GM06990 (cell line): Measurements from ENCODE around the gene LRRC53.

Source experiments
- DNase-seq: peaks from one replicate; pipeline ENCODE4 v3.0.0-alpha.2; 2011; ENCODE audit not compliant: insufficient read length; ENCODE audit errors: extremely low read depth
- H3K27me3 ChIP-seq: replicated peaks from 2 replicates; pipeline ENCODE4 v1.6.0; 2011; ENCODE audit warnings: low read length; ENCODE audit not compliant: control insufficient read depth, insufficient read depth
- H3K36me3 ChIP-seq: 2 replicates; pipeline ENCODE4 v1.5.1; 2011; ENCODE audit warnings: low read length; ENCODE audit not compliant: control insufficient read depth, insufficient read depth
- H3K4me3 ChIP-seq: replicated peaks from 2 replicates; pipeline ENCODE4 v1.5.1; 2011; ENCODE audit warnings: low read depth, mild to moderate bottlenecking, control low read depth, low read length
- TF ChIP-seq, protein P1 (sequence below): IDR thresholded peaks from 2 replicates; pipeline ENCODE4 v1.5.1; 2011; ENCODE audit warnings: low read length, control low read depth, mild to moderate bottlenecking, inconsistent platforms; ENCODE audit not compliant: insufficient read depth, poor library complexity, severe bottlenecking

LRRC53 gene, protein sequence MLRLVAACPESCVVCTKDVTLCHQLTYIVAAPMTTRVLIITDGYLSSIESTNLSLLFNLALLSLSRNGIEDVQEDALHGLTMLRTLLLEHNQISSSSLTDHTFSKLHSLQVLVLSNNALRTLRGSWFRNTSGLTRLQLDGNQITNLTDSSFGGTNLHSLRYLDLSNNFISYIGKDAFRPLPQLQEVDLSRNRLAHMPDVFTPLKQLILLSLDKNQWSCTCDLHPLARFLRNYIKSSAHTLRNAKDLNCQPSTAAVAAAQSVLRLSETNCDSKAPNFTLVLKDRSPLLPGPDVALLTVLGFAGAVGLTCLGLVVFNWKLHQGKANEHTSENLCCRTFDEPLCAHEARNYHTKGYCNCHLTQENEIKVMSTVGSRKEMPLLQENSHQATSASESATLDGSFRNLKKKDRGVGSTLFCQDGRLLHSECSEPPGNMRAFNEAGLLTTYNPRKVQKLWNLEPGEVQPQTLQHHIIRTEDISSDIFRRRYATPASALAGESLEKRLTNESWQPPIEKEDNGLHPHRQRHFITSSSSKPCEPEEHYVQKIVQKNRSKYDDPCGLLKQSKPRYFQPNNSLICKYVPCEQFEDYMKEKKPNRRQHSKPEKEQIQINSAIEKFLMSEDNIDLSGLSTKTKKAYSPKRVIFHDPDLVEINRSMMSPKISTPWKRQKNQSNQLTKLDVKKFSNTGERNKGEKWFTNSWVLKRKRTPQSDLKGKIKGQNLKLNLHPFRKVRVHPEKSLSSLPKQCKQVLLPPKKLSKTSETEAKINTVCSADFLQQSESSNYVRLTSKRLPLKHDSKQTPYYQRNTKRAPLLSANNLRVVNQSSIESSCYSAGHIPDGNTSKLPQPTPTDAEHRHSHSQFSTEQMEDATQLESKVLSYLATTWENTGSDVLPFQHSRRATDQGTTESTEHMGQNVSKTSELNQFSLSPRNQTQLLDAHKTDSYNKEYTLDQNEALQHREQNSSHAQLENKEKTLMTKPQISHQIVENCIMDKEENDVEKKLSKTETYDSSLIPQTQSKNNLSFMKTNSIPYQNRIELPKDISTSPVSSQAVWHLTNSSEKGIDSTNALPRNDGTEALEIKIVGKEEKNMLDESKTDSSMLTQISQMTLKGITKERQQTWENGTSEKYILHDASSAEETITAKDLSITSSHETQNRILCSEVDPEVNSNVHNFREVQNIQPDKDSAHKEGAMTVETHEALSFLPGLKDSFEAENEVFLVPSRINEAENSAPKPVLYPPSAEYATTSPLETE

DNA sequence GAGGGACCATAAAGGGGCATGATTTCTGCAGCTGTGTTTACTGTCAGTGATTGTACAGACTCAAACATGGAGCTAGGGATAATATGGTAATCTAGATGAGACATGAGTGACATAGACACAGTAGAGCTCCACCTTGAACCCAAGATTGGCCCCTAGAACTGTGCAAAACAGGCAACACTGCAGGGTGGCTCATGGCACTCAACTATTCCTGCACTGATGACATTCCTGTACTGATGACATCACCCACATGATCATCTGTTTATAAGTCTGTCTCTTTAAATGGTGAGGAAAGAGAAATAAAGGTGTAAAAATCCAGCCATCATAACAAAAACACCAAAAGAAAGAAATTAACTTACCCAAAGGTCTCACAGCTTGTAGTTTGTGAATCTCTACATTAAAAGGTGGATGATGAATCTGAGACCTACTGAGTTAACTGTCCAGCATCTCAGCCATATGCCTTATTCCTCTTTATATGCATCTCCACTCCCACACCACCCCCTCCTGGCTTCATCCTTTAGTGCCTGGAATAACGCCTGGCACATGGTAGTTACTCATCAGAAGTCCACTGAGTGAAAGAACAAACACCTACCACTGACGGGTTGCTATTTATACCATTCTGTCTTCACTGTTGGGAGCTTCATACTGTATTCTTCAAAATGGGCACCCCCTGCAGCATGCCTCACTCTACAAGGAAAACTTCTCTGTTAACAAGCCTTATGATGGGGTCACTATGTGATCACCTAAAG, at the start of gene LRRC53:
Gene LRRC53, minus strand, starts transcription at position 442 of the 746 bp plus-strand sequence. CDS start 29,262 bp downstream, outside the sequence.
- TF ChIP-seq, protein P1, sequence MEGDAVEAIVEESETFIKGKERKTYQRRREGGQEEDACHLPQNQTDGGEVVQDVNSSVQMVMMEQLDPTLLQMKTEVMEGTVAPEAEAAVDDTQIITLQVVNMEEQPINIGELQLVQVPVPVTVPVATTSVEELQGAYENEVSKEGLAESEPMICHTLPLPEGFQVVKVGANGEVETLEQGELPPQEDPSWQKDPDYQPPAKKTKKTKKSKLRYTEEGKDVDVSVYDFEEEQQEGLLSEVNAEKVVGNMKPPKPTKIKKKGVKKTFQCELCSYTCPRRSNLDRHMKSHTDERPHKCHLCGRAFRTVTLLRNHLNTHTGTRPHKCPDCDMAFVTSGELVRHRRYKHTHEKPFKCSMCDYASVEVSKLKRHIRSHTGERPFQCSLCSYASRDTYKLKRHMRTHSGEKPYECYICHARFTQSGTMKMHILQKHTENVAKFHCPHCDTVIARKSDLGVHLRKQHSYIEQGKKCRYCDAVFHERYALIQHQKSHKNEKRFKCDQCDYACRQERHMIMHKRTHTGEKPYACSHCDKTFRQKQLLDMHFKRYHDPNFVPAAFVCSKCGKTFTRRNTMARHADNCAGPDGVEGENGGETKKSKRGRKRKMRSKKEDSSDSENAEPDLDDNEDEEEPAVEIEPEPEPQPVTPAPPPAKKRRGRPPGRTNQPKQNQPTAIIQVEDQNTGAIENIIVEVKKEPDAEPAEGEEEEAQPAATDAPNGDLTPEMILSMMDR = no peak
- no peaks in the 10 kb centered on the region for H3K36me3 ChIP-seq
- DNase-seq = no peak
- peaks cover 2% of the 10 kb centered on the region for H3K27me3 ChIP-seq
- no peak within 1 kb of the TSS for H3K4me3 ChIP-seq

DNA sequence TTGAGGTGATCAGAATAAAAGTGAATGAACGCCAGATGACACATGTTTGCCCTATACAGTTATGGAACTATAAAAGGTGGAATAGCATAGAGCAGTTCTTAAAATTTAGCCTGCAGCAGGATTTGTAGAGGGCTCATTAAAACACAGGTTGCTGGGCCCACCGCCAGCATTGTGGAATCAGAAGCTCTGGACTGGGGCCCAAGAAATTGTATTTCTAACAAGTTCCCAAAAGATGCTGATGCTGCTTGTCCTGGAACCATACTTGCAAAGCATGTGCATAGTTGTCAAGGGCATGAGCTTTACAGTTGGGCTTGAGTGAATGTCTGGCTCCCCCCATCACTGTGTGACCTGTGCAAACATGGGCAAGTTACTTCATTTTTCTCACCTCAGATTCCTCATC, 37.5 kb upstream of the LRRC53 start:
- no peak overlapping the region for H3K4me3 ChIP-seq
- DNase-seq = no peak

DNA sequence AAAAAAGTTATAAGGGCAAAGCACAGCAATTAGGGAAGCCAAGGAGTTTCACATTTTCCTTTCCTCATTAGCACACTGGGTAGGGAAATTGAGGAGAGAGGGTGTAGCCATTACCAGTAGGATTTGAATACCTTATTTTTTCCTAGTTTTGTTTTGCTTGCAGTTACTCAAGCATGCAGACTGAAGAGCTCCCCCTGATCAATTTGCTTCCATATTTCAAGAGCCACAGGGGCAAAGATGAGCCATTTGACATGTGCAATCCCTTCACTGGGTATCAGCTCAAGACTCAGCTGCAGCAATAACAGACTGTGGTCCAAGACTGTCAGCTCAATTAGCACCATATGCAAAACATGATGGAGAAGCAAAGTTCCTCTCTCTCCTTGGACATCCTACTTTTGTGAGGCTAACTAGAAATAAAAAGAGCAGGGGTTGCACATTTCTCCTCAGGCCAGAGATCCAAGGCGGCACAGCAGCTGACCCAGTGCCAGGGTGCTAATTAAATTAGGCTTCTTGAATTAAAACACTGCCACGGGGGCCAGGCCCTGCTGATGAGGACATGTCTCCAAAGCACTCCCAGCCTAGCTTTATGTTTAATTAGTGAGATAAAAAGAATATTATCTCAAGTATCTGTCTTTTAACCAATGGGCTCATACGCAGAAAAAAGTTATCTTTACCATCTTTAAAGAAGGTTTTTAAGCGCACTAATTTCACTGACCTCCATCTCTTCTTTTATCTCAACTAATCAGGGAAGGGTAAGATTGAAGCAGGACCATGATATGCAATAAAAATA, 36.7 kb upstream of the LRRC53 start:
- H3K27me3 ChIP-seq = no peaks in the 10 kb centered on the region; the same call in 1 of the 2 replicates
- H3K36me3 ChIP-seq = no peaks in the 10 kb centered on the region
- H3K4me3 ChIP-seq = no peak overlapping the region
- DNase-seq = no peak
- TF ChIP-seq, protein P1 = no peak

More for the DNA sequence above, 37.5 kb upstream of the LRRC53 start:
- TF ChIP-seq, protein P1 = no peak
- Histone ChIP-seq H3K27me3 (no peaks in the 10 kb centered on the region; the same call in 1 of the 2 replicates), H3K36me3 (no peaks in the 10 kb centered on the region)

DNA sequence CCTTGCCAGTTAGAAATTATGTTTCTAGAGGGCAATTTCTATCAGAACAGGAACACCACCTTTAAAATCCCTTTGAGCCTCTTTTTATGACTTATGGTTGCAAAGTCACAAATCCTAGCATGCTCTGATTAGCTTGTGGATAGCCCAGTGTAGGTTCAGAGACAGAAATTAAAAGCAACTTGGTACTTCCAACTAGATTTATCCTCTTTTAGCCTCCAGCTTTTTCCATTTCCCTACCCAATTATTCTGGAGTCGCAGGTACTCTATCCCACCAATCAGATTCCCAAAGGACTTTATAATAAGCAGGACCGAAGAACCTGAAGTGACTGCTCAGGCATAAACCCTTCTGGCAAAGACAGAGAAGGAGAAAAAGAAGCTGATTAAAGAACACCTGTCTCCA, 33.4 kb upstream of the LRRC53 start:
- TF ChIP-seq, protein P1 = no peak
- Histone ChIP-seq H3K27me3 (no peaks in the 10 kb centered on the region; the same call in 1 of the 2 replicates), H3K4me3 (no peak overlapping the region), H3K36me3 (no peaks in the 10 kb centered on the region)
- no peak for DNase-seq
